Endothelial cell of umbilical vein (primary cell): Measurements from ENCODE around the gene NTNG1. TPM values are rescaled to one million over a fixed set of nuclear protein-coding genes. Genes with fewer than 3 reads are reported as not detected.

Experiments used
- BruUV-seq: library from RNA; stranded (reverse); fragments of 400-500 nt; replicated peaks from 2 replicates; lab custom pipeline; 2021; lab: Mats Ljungman, UMichigan
- CTCF ChIA-PET: fragments of 300-600, 350-600 bp; sonication (Branson Sonifier 250); formaldehyde crosslinking; loops from one replicate; lab custom pipeline; 2021; ENCODE audit warnings: antibody characterized with exemption, inconsistent platforms; lab: Charles Lee
- POLR2A ChIA-PET: fragments of 300-600, 350-600 bp; sonication (Branson Sonifier 250); formaldehyde crosslinking; loops from one replicate; lab custom pipeline; 2021; ENCODE audit warnings: antibody characterized with exemption, inconsistent platforms; lab: Charles Lee
- DNase-seq: peaks from one replicate; pipeline ENCODE4 v3.0.0-alpha.2; 2011; ENCODE audit warnings: low read depth, low spot score
- FAIRE-seq: peaks from 2 replicates; lab custom pipeline; 2011; peaks lifted over from hg19 to GRCh38; lab: Jason Lieb, UNC
- H2AFZ ChIP-seq: 2 replicates; pipeline ENCODE4 v1.6.0; 2012; ENCODE audit warnings: low read depth, low read length, control low read depth, inconsistent platforms
- H3K27ac ChIP-seq: 2 replicates; pipeline ENCODE4 v1.5.1; 2011; ENCODE audit warnings: low read depth, mild to moderate bottlenecking, control low read depth, low read length, moderate library complexity; ENCODE audit not compliant: insufficient read depth
- H3K27me3 ChIP-seq, 2 experiments: 2 replicates each; pipeline versions ENCODE4 v1.6.0 to v1.6.1; 2011; ENCODE audit warnings: low read length in 2 of 2, mixed read lengths in 1 of 2; ENCODE audit not compliant: control insufficient read depth in 2 of 2, insufficient read depth in 2 of 2
- H3K36me3 ChIP-seq, 2 experiments: 2 replicates in 1 of 2; 3 replicates in 1 of 2; pipeline ENCODE4 v1.5.1; 2011; ENCODE audit warnings: low read length in 2 of 2, mild to moderate bottlenecking in 1 of 2, moderate library complexity in 1 of 2; ENCODE audit not compliant: control insufficient read depth in 2 of 2, insufficient read depth in 2 of 2; ENCODE audit errors: extremely low read depth in 1 of 2
- H3K4me1 ChIP-seq: 3 replicates; pipeline ENCODE4 v1.5.1; 2011; ENCODE audit warnings: mild to moderate bottlenecking, low read length; ENCODE audit not compliant: control insufficient read depth, insufficient read depth; ENCODE audit errors: extremely low read depth
- H3K4me2 ChIP-seq: 2 replicates; pipeline ENCODE4 v1.6.1; 2011; ENCODE audit warnings: low read length, control low read depth, mixed read lengths; ENCODE audit not compliant: insufficient read depth
- H3K4me3 ChIP-seq, 3 experiments: fragments of 200-600 bp in 1 of 3; sonication (generic), shearing (Covaris generic) in 1 of 3; replicated peaks in 1 of 3; 2 replicates each; pipeline ENCODE4 v1.5.1; 2011 to 2016; ENCODE audit warnings: control low read depth in 3 of 3, low read length in 3 of 3, mild to moderate bottlenecking in 2 of 3, inconsistent platforms in 1 of 3, low read depth in 1 of 3, moderate library complexity in 1 of 3; ENCODE audit not compliant: insufficient read depth in 1 of 3
- H3K79me2 ChIP-seq: 2 replicates; pipeline ENCODE4 v1.6.0; 2012; ENCODE audit warnings: low read length, inconsistent platforms; ENCODE audit not compliant: control insufficient read depth, insufficient read depth
- H3K9ac ChIP-seq: replicated peaks from 2 replicates; pipeline ENCODE3; 2011; ENCODE audit warnings: low read length, control low read depth; ENCODE audit not compliant: insufficient read depth; ENCODE audit errors: extremely low read depth
- H3K9me1 ChIP-seq: replicated peaks from 3 replicates; pipeline ENCODE4 v1.6.0; 2011; ENCODE audit warnings: mild to moderate bottlenecking, low read length; ENCODE audit not compliant: control insufficient read depth, insufficient read depth; ENCODE audit errors: extremely low read depth
- H3K9me3 ChIP-seq: replicated peaks from 2 replicates; pipeline ENCODE4 v1.5.1; 2012; ENCODE audit warnings: low read length, inconsistent platforms; ENCODE audit not compliant: control insufficient read depth, insufficient read depth
- H4K20me1 ChIP-seq: replicated peaks from 2 replicates; pipeline ENCODE3; 2011; ENCODE audit warnings: mild to moderate bottlenecking, low read length; ENCODE audit not compliant: control insufficient read depth, insufficient read depth; ENCODE audit errors: extremely low read depth
- CTCF ChIP-seq, 2 donors: IDR thresholded peaks; 1 replicate in 1 of 2; 2 replicates in 1 of 2; pipeline ENCODE4 v1.5.1; 2011; ENCODE audit warnings: low read length in 2 of 2, mild to moderate bottlenecking in 2 of 2, moderate library complexity in 2 of 2, control low read depth in 1 of 2, inconsistent platforms in 1 of 2, low read depth in 1 of 2; ENCODE audit not compliant: insufficient read depth in 1 of 2; ENCODE audit errors: extremely low read depth in 1 of 2
- EZH2 ChIP-seq: IDR thresholded peaks from 2 replicates; pipeline ENCODE4 v1.6.1; 2012; ENCODE audit warnings: borderline replicate concordance, low read depth, mild to moderate bottlenecking, moderate library complexity, low read length, inconsistent platforms; ENCODE audit not compliant: severe bottlenecking
- FOS ChIP-seq: IDR thresholded peaks from 2 replicates; pipeline ENCODE4 v1.6.1; 2011; ENCODE audit warnings: mild to moderate bottlenecking, low read length, moderate library complexity, borderline replicate concordance; ENCODE audit not compliant: insufficient read depth
- GATA2 ChIP-seq: IDR thresholded peaks from 2 replicates; pipeline ENCODE4 v1.7.0; 2011; ENCODE audit warnings: low read depth, mild to moderate bottlenecking, moderate library complexity, mixed read lengths, low read length; ENCODE audit not compliant: insufficient read length, insufficient read depth
- JUN ChIP-seq: IDR thresholded peaks from 2 replicates; pipeline ENCODE4 v1.6.1; 2011; ENCODE audit warnings: borderline replicate concordance, low read depth; ENCODE audit not compliant: insufficient read length, insufficient read depth
- MYC ChIP-seq: IDR thresholded peaks from one replicate; pipeline ENCODE4 v1.6.1; 2011; ENCODE audit warnings: mild to moderate bottlenecking, low read depth, low read length
- POLR2A ChIP-seq: IDR thresholded peaks from 2 replicates; pipeline ENCODE4 v1.6.1; 2012; ENCODE audit warnings: low read depth, mild to moderate bottlenecking, control low read depth, low read length
- POLR2AphosphoS5 ChIP-seq: IDR thresholded peaks from 2 replicates; pipeline ENCODE4 v1.6.1; 2012; ENCODE audit warnings: low read depth, mild to moderate bottlenecking, control low read depth, low read length, moderate library complexity; ENCODE audit not compliant: insufficient read depth
- dilution Hi-C: fragments of 300-500 bp; cut with MboI; formaldehyde crosslinking; loops from one replicate; pipeline ENCODE4 v1.15.0; 2019; ENCODE audit warnings: low sequenced_read_pairs; ENCODE audit not compliant: extremely low pct_ligation_motif_present
- intact Hi-C: fragments of 100-400 bp; cut with micrococcal nuclease; formaldehyde crosslinking; loops from one replicate; pipeline ENCODE4 v1.10.0; 2022
- polyA plus RNA-seq, 4 experiments: library from polyadenylated mRNA; depleted of rRNA in 3 of 4; stranded (reverse) in 3 of 4; unstranded in 1 of 4; fragments of >200 nt; gene quantifications; 2 replicates each; pipeline versions ENCODE4 v1.2.1 to v1.2.3, GENCODE V29; 2011 to 2012; ENCODE audit warnings: missing spikeins in 1 of 4
- total RNA-seq: library from RNA; stranded (reverse); gene quantifications from 2 replicates; pipeline ENCODE4 v1.2.3, GENCODE V29; 2021
- TF ChIP-seq, protein P1 (sequence below): IDR thresholded peaks from 2 replicates; pipeline ENCODE4 v1.6.1; 2011; ENCODE audit not compliant: insufficient read depth, insufficient read length

NTNG1 gene
- total and polyA plus RNA-seq, 2 donors (not counting 3 experiments of a cell fraction or from before 2014, with no cell fraction given) = not detected

DNA sequence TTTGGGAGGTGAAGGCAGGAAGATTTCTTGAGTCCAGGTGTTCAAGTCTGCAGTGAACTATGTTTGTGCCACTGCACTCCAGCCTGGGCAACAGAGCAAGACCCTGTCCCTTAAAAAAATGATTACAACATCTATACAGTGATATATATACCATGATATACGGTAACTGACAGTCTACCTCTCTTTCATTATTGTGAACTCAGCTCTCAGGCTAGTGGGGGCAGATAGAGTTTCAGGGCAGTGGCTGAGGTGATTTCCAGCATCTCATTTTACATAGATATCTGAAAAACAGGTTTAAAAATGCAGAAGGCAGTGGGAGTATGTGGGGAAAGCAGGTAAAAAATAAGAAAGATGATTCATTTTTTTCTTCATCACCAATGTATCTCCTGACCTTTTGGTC, 8.1 kb upstream of the NTNG1 start:
- dilution Hi-C loops (no loop called here), intact Hi-C loops (no loop called here)
- ChIA-PET CTCF (no interaction called here), POLR2A (no interaction called here)
- Histone ChIP-seq H3K9me1 (no peaks in the 10 kb centered on the region), H3K79me2 (no peaks in the 10 kb centered on the region), H3K27ac (no peak overlapping the region), H4K20me1 (no peaks in the 10 kb centered on the region), H3K4me2 (no peak overlapping the region), H3K27me3 (no peaks in the 10 kb centered on the region), H3K4me1 (no peaks in the 10 kb centered on the region), H3K9me3 (no peaks in the 10 kb centered on the region), H3K36me3 (no peaks in the 10 kb centered on the region), H2AFZ (no peak overlapping the region), H3K9ac (no peak overlapping the region), H3K4me3 (no peak overlapping the region)
- TF ChIP-seq CTCF (IDR thresholded peaks at IDR 0.05; ENCODE audit: extremely low read depth in 1 of 2, insufficient read depth in 1 of 2, low read depth in 1 of 2, low read length in 2 of 2) (no peak), MYC (no peak), GATA2 (no peak), EZH2 (no peak), JUN (no peak), POLR2A (no peak), FOS (no peak), POLR2AphosphoS5 (no peak)
- TF ChIP-seq, protein P1, sequence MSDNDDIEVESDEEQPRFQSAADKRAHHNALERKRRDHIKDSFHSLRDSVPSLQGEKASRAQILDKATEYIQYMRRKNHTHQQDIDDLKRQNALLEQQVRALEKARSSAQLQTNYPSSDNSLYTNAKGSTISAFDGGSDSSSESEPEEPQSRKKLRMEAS = no peak
- FAIRE-seq = no peak
- no TSS peak for BruUV-seq
- no peak for DNase-seq
